Ectodermal cell (in vitro differentiated cells): ENCODE results near the gene POTEF. TPM values are rescaled to one million over a fixed set of nuclear protein-coding genes. Genes with fewer than 3 reads are reported as not detected.
"Not testable (repeated sequence)": the region's sequence is repeated elsewhere in the genome, so short reads cannot be mapped to it uniquely, and the experiment has no call there.

ENCODE experiments used
- H3K27ac ChIP-seq: 2 replicates; pipeline ENCODE4 v1.7.0; 2013; ENCODE audit warnings: mild to moderate bottlenecking, low read depth, low read length; ENCODE audit not compliant: insufficient read depth, poor library complexity, severe bottlenecking
- H3K27me3 ChIP-seq: 2 replicates; pipeline ENCODE4 v1.7.0; 2013; ENCODE audit warnings: mild to moderate bottlenecking, low read length; ENCODE audit not compliant: insufficient read depth, control insufficient read depth, poor library complexity, severe bottlenecking
- H3K36me3 ChIP-seq: one replicate; pipeline ENCODE4 v1.7.0; 2013; ENCODE audit warnings: low read length; ENCODE audit not compliant: control insufficient read depth, insufficient read depth
- H3K4me1 ChIP-seq: one replicate; pipeline ENCODE4 v1.7.0; 2013; ENCODE audit warnings: low read length; ENCODE audit not compliant: control insufficient read depth, insufficient read depth
- H3K4me3 ChIP-seq: 2 replicates; pipeline ENCODE4 v1.7.0; 2013; ENCODE audit warnings: low read depth, low read length, control low read depth; ENCODE audit not compliant: insufficient read depth
- H3K9me3 ChIP-seq: 2 replicates; pipeline ENCODE4 v1.7.0; 2013; ENCODE audit warnings: mild to moderate bottlenecking, low read length, moderate library complexity; ENCODE audit not compliant: control insufficient read depth
- WGBS, 2 experiments: methylation state at CpG; one replicate each; pipeline ENCODE4 v1.1.7; 2013; ENCODE audit warnings: missing lambda C conversion rate in 2 of 2; 5-methylcytosine and 5-hydroxymethylcytosine counted together
- polyA plus RNA-seq, 4 experiments: library from polyadenylated mRNA; stranded (reverse); fragments of 50-300 nt; gene quantifications; one replicate each; pipeline ENCODE4 v1.2.3, GENCODE V29; 2013

POTEF gene
- 0.26 TPM for polyA plus RNA-seq (2013, experiment 1 of 4)
- polyA plus RNA-seq (2013, experiment 2 of 4), result 0.50 TPM
- polyA plus RNA-seq (2013, experiment 3 of 4), result 0.11 TPM
- polyA plus RNA-seq (2013, experiment 4 of 4), result 0.73 TPM

DNA sequence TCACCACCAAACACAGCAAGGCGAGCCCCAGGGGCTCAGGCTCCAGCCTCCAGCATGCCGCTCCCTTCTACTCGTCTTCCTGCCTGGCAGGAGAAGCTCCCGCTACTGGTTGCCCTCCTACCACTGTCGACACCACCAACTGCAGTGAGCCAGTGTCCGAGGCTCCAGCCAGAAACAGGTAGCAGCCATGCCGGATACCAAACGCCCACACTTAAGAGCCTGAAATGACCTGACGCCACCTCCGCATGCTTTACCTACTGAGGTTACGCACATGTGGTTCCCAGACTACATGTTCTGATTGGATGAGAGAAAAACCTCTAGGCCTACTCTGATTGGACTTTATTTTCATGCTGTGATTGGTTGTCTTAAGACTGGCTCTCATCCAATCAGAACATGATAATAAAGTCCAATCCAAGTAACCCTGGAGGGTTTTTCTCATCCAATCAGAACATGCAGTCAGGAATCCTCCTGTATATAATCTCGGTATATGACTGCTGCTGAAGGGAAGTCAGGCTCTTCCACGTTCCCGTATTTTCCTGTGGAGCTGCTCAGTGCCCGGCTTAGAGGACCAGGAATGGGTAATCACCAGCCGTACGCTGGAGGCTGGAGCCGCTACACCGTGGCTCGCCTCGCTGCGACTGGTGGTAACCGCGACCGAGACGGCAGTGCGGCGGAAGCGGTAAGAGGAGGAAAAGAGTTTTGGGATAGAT, at the start of gene POTEF:
Gene POTEF, minus strand, starts transcription at position 103 of the 710 bp plus-strand sequence. CDS start 8,707 bp downstream, outside the sequence.
- 89 to 94% methylated on average over 15 of the region's 29 CpGs for WGBS, 2 experiments
- H3K27ac ChIP-seq, H3K27me3 ChIP-seq, H3K9me3 ChIP-seq, H3K4me3 ChIP-seq, H3K4me1 ChIP-seq, H3K36me3 ChIP-seq: not testable (repeated sequence)

GRCh38 chr2:130174866-130175265, 45.8 kb upstream of the POTEF start:
- not testable (repeated sequence) for H3K4me1 ChIP-seq, H3K27me3 ChIP-seq, H3K27ac ChIP-seq, H3K9me3 ChIP-seq, H3K4me3 ChIP-seq
- H3K36me3 ChIP-seq, result peaks cover 10% of the 10 kb centered on the region
- 93 to 96% methylated on average over 5 of the region's 5 CpGs for WGBS, 2 experiments

DNA sequence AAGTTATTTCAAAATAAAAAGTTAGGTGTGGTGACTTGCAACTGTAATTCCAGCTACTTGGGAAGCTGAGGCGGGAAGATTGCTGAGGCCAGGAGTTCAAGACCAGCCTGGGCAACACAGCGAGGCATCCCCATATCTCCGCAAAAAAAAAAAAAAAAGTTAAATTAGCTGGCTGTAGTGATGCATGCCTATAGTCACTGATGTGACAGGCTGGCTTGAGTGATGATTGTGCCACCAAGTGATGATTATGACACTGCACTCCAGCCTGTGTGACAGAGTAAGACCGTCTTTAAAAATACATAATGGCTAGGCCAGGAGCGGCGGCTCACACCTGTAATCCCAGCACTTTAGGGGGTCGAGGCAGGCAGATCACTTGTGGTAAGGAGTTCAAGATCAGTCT, 40.9 kb upstream of the POTEF start:
- Histone ChIP-seq H3K27me3 (no peaks in the 10 kb centered on the region), H3K27ac (no peak overlapping the region), H3K4me1 (no peaks in the 10 kb centered on the region), H3K4me3 (no peak overlapping the region), H3K9me3 (no peaks in the 10 kb centered on the region), H3K36me3 (peaks cover 19% of the 10 kb centered on the region)
- 95 to 96% methylated on average over 7 of the region's 7 CpGs for WGBS, 2 experiments

GRCh38 chr2:130169163-130169562, 40.1 kb upstream of the POTEF start:
- H3K36me3 ChIP-seq, result peaks cover 20% of the 10 kb centered on the region
- not testable (repeated sequence) for H3K27me3 ChIP-seq
- 90 to 100% methylated on average over 1 to 3 of the region's 3 CpGs for WGBS, 2 experiments

GRCh38 chr2:130166611-130167010, 37.6 kb upstream of the POTEF start:
- not testable (repeated sequence) for H3K27ac ChIP-seq, H3K27me3 ChIP-seq, H3K4me1 ChIP-seq, H3K9me3 ChIP-seq, H3K4me3 ChIP-seq
- 93 to 94% methylated on average over 3 of the region's 3 CpGs for WGBS, 2 experiments
- H3K36me3 ChIP-seq, result peaks cover 24% of the 10 kb centered on the region

More at GRCh38 chr2:130169163-130169562, 40.1 kb upstream of the POTEF start:
- H3K4me1 ChIP-seq, H3K27ac ChIP-seq, H3K4me3 ChIP-seq, H3K9me3 ChIP-seq: not testable (repeated sequence)

GRCh38 chr2:130165293-130166016, 36.4 kb upstream of the POTEF start:
- Histone ChIP-seq H3K4me1 (no peaks in the 10 kb centered on the region), H3K27me3 (no peaks in the 10 kb centered on the region), H3K36me3 (peaks cover 21% of the 10 kb centered on the region), H3K9me3 (no peaks in the 10 kb centered on the region), H3K27ac (no peak overlapping the region), H3K4me3 (no peak overlapping the region)
- 96 to 98% methylated on average over 8 of the region's 8 CpGs for WGBS, 2 experiments

GRCh38 chr2:130162968-130163367, 33.9 kb upstream of the POTEF start:
- Histone ChIP-seq H3K27me3 (no peaks in the 10 kb centered on the region), H3K9me3 (no peaks in the 10 kb centered on the region), H3K4me3 (no peak overlapping the region), H3K36me3 (peaks cover 18% of the 10 kb centered on the region), H3K27ac (no peak overlapping the region), H3K4me1 (no peaks in the 10 kb centered on the region)
- 96 to 97% methylated on average over 8 to 9 of the region's 9 CpGs for WGBS, 2 experiments

DNA sequence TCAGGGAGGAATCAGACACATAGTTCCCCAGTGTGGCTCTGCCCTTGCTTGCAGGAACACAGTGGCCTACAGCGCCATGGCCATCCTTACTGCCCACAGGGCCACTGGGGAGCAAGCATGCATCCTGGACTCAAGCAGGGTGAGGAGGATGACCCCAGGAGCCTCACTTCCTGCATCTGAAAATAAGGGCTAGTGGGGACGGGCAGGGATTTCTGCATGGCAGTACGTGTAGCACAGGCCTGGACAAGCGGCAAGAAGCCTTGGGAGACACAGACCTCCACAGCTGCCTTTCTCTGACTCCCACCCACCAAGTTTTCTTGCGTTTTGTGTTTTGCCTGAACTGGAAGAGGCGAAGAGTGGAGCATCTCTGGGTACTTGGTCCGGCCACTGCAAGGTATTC, 33.5 kb upstream of the POTEF start:
- H3K9me3 ChIP-seq, H3K4me1 ChIP-seq, H3K27me3 ChIP-seq, H3K4me3 ChIP-seq, H3K27ac ChIP-seq: not testable (repeated sequence)
- 96% methylated on average over 7 of the region's 7 CpGs for whole genome bisulfite sequencing, 2 experiments
- peaks cover 15% of the 10 kb centered on the region for H3K36me3 ChIP-seq

- H3K27ac ChIP-seq, H3K9me3 ChIP-seq, H3K4me1 ChIP-seq, H3K4me3 ChIP-seq, H3K27me3 ChIP-seq: not testable (repeated sequence)
- H3K36me3 ChIP-seq, result peaks cover 15% of the 10 kb centered on the region
- WGBS, 2 experiments, result 75 to 79% methylated on average over 25 of the region's 25 CpGs
These were observed 32.0 kb upstream of the POTEF start for GRCh38 chr2:130160838-130161705.

- Histone ChIP-seq H3K27ac (no peak overlapping the region), H3K27me3 (no peaks in the 10 kb centered on the region), H3K36me3 (peaks cover 14% of the 10 kb centered on the region), H3K4me1 (no peaks in the 10 kb centered on the region), H3K9me3 (no peaks in the 10 kb centered on the region), H3K4me3 (no peak overlapping the region)
- 93 to 95% methylated on average over 6 of the region's 6 CpGs for WGBS, 2 experiments
These were observed 31.1 kb upstream of the POTEF start for GRCh38 chr2:130160131-130160530.
